Stimulated activated naive CD4-positive, alpha-beta T cell treated with Interleukin-2 at 50 U/mL for 16 hours (primary cell): ENCODE data around the gene ZBTB4.

Experiments used
- DNase-seq: peaks from one replicate; lab custom pipeline; 2025; lab: John Stamatoyannopoulos, UW

The ZBTB4 gene

GRCh38 chr17:7419819-7420610 lies 59.4 kb downstream of the ZBTB4 start, which contains the start of gene SPEM1:
TSS of gene SPEM1 (plus strand) at chr17:7420324. CDS start at chr17:7420385, 61 bp downstream.
- no peak for DNase-seq

GRCh38 chr17:7418472-7419152 lies 60.8 kb downstream of the ZBTB4 start:
- no peak for DNase-seq

- DNase-seq, result no peak
Observed at GRCh38 chr17:7417056-7417655, 62.3 kb downstream of the ZBTB4 start.

- no peak for DNase-seq
Observed at GRCh38 chr17:7416323-7416722, 63.1 kb downstream of the ZBTB4 start.

DNA sequence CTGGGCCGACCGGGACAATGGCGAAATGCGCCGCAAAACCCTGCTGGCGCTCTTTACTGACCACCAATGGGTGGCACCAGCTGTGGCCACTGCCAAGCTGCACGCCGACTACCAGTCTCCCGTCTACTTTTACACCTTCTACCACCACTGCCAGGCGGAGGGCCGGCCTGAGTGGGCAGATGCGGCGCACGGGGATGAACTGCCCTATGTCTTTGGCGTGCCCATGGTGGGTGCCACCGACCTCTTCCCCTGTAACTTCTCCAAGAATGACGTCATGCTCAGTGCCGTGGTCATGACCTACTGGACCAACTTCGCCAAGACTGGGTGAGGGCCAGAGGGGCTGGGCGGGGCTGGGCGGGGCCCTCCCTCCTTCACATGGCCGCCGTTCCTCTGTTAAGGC lies 63.6 kb downstream of the ZBTB4 start:
- no peak for DNase-seq

GRCh38 chr17:7414837-7415236 lies 64.6 kb downstream of the ZBTB4 start:
- no peak for DNase-seq

DNA sequence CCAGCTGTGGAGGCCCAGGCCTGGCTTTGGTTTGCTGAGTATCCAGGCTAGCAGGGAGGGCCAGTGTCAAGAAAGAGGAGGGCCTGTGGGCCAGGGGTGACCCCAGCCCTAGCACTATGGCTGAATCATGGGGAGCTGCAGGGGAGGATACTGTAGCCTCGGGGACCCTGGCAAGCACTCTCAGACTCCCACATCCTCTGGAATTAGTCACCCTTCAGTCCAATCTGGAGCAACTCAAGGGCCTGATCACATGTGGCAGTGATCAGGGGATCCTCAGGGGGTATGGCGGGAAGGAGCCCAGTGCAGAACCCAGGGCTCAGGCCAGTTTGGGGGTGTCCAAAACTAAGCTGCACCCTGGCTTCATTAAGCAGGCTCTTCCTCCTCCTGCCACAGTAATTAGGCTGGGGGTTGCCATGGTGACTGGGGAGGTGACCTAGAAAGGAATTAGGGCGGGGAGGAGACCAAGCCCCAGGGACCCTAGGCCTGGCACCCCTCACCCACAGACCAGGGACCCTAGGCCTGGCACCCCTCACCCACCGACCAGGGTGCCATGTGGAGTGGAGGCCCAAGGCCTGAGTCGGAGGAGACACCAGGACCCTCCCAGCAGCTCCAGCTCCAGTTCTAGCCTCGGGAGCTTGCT lies 66.0 kb downstream of the ZBTB4 start:
- no peak for DNase-seq

- DNase-seq, result no peak
Observed at GRCh38 chr17:7411427-7411750, 68.0 kb downstream of the ZBTB4 start.

DNA sequence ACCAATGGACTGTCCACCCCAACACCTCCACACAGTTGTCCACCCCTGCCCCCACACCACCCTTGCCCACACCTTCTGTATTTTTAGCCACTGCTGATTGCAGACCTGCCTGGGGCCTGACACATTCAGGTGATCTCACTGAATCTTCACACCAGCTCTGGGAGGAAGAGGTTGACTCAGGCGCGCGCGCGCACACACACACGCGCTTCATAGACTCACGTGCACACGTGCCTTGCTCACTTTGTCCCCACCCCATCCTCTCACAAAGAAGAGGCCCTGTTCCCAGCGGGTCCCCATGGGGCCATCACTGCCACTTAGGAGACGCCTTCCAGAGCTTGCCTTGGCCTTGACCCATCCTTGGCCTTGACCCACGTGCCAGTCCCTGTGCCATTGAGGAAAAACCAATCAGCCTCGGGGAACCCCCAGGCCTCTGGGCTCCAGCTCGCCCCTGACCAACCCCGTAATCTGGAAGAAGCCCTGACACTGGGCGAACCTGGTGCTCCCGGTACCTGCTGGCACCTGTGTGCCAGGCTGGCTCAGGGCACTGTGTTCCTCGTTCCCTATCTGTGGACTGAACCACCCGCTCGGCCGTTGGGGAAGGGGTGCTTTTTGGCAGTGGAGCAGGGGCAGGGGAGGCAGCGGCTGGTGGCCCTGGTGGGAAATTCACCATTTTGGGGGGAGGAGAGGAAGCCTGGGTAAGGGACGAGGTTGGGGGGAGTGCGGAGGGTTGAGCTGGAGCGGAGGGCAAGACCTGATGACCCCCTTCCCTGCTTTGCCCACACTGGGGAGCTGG lies 68.6 kb downstream of the ZBTB4 start:
- no peak for DNase-seq

DNA sequence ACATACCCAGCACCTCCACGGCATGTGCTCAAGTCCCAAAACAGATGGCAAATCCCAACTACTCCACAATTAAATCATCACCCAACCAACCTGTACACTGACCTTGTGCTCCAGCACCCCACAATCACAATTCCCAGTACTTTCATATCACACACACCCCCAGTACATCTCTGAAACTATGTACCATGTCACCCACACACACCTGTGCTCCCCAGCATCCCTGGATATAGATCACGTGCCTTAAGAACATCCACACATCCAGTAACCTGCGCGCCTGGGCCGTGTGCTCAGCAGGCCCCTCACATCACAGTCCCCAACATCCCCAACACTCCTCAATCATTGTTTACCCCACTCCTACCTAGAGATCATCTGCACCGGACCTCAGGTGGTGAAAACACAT lies 69.7 kb downstream of the ZBTB4 start:
- no peak for DNase-seq
